Limb (tissue), 2 donors: ENCODE measurements around the gene NSMF.

Experiments used
- DNase-seq, 2 donors: peaks; one replicate each; pipeline ENCODE4 v3.0.0-alpha.2; 2016; ENCODE audit errors: extremely low spot score in 2 of 2

NSMF gene

DNA sequence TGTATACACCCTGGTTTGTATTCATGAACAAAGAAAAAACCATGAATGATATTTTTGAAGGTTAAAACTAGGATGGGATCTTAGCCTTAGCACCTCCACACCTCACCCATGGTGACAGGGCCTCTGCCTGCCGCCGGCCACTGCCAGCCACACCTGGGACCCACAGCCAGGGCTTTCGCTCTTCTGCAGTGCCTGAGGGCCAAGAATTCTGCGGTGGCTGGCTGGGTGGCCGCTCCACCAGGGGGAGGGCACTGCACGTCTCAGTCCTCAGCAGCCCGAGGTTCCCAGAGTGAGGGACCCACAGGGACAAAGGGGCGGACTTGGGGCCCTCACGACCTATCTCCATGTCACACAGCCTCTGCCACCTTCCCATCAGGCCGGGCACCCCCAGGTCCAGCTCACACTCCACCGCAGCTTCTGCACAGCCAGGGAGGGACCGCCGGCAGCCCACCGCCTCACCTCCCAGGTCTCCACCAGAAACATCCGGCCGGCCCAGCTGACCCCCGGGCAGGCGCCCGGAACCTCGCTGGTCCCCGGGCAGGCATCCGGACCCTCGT, 43.0 kb downstream of the NSMF start:
- DNase-seq, result peak in 1 of 2 donors; percentile 24

DNA sequence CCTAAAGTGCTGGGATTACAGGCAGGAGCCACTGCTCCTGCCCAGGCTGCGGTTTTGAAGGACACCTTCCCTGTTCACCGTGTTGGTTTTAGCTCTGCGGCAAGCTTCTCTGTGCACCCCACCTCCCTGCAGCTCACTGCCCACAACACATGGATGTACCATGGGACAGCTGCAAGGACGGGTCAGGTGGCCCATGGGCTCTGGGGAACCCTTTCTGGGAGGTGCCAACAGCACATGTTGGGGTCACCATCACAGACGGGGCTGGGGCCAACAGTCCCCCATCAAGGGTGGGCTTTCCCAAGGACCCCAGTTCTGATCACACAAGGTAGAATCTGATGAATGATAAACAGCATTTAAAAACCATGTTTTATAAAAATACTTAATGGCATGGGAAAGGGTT, 43.7 kb downstream of the NSMF start:
- DNase-seq, result peak in 1 of 2 donors; percentile 23

DNA sequence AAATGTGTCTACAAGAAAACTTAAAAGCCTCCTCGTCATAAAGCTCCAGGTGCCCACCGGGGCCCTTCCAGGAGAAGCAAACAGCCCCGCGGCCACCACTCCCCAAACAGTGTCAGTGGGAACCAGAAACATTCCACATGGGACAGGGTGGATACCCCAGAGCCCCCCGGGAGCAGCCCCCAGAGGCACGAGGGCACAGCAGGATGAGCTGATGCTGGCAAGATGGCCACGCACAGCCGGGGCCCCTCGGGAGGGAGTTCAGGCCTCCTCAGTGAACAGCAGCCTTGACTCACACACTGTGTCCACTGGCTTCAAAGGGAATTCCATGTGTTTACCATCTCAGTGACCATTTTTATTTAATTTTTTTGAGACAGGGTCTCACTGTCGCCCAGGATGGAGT, 46.7 kb downstream of the NSMF start:
- DNase-seq, result peak in 1 of 2 donors; percentile 26

DNA sequence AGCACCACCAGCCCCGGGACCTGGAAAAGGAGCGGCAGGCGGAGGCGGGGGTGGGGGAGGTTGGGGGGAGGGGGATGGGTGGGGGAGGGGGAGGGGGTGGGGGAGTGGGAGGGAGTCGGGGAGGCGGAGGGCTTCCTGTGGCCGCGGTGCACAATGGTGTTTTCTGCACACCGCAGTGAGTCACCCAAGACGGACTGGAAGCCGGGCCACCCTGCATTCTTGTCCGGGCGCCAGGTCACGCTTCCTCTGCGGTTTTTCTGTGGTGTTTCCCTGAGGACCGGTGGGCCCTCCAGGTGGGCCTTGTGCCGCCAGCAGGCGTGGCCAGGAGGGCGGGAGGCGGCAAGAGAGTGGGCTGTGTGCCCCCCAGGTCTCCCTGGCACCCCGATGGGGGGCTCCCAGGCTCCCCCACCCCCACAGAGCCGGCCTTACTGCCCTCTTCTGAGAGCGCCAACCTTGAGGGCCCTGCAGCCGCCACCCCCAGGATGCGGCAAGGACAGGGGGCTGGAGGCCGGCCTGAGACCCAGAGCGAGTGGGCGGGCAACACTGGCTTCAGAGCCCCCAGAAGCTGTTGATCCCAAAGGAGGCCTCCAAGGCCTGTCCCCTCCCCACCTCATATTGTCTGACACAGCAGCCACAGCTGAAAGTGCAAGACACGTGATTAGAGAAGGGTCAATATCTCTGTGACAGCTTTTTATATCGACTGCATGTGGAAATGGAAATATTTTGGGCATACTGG, 47.3 kb downstream of the NSMF start:
- DNase-seq, result peak in 1 of 2 donors; percentile 47

DNA sequence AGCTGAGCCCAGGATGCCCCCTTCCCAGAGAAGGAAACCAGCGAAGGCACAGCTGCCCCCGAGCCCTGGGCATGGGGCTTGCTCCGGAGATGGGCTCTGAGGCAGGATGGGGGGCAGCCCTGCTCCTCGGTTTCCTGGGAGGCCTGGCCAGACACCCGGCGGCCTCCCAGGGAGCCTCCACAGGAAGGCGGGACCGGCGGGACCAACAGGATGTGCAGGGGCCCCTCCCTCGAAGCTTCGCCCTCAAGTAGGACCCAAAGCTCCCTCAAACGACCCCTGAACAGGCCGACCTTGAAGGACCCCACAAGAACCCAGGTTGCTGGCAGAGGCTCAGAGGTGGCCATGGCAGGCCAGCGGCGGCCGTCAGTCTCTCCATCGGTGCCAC, 47.9 kb downstream of the NSMF start:
- peak in 1 of 2 donors; percentile 26 for DNase-seq

DNA sequence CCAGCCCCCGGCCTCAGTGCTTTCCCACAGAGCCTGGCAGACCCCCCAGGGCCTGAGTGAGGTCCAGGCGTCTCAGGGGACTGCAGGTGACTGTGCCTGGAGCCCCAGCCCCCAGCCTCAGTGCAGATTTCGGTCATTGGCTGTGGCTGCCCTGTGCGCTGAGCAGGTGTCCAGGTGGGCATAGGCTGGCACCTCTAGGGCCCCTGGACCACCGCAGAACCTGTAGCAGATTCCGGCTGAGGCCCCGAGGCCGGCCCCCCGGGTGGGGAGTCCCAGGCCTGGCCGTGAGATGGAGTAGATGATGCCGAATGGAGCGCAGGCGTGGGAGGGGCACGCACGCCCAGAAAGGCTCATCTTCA, 48.3 kb downstream of the NSMF start:
- DNase-seq, result peak in 1 of 2 donors; percentile 23

DNA sequence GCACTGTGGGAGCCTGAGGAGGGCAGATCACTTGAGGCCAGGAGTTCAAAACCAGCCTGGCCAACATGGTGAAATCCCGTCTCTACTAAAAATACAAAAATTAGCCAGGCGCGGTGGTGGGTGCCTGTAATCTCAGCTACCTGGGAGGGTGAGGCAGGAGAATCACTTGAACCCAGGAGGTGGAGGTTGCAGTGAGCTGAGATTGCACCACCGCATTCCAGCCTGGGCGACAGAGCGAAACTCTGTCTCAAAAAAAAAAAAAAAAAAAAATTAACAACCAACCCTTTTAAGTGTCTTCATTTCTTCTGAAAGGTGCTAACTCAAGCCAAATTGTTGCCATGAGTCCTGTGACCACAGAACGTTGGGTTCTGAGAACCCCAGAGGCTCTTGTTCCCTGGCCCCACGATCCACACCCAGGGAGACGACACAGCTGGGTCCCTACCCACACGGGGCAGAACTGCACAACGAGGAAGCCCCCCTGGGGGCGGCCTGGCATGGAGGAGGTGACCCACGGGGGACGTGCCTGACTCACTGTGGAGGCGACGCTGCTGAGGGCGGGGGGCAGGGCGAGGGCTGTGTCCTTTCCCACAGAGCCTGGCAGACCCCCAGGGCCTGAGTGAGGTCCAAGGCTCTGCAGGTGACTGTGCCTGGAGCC, 48.8 kb downstream of the NSMF start:
- peak in 1 of 2 donors; percentile 26 for DNase-seq

DNA sequence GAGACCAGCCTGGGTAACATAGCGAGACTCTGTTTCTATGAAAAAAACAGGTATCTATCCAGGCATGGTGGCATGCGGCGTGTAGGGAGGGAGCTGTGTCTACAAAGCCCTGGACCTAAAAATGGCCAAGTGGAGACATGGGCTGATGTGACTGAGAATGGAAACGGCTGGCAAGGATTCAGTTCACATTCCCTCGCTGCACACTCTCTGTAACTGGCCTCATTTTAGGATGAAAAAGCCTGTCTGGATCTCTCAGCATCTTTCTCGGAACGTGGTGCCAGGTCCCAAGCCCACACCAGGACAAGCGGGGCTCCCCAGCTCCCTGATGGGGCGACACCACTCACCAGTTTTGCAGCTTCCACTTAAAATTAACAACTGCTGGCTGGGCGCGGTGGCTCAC, 49.6 kb downstream of the NSMF start:
- DNase-seq, result peak in 1 of 2 donors; percentile 19

DNA sequence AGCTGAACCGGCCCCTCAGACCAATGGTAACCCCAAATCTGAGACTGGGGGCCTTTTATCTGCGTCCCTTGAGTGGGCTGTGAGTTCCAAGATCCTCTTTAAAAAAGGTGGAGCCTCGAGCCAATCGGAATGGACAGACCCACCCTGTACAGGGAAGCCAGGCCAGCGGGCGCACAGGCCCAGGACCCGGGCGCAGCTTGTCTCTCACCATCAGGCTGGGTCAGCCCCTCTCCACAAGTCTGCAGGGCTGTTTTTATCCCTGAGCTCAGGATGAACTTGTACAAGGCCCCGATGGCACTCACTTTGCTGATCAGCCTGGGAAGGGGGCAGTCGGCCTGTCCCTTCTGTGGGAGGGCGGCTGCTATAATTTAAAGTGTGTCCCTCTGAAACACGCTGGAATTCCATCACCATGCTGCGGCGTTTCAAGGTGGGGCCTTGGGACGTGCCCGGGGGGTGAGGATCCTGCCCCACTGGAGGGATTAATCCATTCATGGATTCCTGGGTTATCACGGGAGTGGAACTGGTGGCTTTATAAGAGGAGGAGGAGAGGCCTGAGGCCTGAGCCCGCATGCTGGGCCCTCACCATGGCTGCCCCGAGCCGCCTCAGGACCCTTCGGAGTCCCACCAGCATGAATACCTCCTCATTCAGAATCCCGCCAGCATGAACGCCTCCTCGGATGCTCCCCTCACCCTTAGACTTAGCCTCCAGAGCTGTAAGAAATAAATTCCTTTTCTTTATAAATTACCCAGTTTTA, 50.3 kb downstream of the NSMF start:
- DNase-seq, result peak in 1 of 2 donors; percentile 20

DNA sequence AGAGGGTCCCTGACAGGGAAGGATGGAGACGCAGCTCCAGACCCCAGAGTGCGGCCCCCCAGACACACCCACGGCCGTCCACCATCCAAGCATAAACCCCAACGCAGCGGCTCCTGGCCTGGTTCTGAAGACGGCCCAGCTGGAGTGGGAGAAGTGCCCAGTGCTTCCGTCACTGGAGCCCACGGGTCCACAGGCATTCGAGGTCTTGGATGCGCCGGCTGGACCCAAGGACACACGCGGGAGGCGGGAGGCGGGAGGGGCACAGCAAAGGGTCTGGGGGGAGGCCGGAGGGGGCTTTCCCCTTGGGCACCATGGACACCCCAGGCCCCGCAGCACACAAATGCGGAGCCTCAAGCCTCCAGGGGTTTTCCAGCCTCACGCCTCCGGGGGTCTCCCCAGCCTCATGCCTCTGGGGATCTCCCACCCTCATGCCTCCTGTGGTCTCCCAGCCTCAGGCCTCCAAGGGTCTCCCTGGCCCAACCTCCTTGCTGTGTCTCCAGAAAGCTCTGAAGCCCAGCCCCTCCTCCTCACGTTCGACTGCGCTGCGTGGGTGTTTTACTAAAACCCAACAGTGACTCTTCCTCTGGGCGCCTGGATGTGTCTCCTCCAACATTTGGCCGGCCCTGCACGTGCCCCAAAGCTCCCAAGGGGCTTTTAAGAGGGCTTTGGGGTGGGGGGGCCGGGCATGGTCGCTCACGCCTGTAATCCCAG, 51.4 kb downstream of the NSMF start:
- DNase-seq, result peak in 1 of 2 donors; percentile 39

DNA sequence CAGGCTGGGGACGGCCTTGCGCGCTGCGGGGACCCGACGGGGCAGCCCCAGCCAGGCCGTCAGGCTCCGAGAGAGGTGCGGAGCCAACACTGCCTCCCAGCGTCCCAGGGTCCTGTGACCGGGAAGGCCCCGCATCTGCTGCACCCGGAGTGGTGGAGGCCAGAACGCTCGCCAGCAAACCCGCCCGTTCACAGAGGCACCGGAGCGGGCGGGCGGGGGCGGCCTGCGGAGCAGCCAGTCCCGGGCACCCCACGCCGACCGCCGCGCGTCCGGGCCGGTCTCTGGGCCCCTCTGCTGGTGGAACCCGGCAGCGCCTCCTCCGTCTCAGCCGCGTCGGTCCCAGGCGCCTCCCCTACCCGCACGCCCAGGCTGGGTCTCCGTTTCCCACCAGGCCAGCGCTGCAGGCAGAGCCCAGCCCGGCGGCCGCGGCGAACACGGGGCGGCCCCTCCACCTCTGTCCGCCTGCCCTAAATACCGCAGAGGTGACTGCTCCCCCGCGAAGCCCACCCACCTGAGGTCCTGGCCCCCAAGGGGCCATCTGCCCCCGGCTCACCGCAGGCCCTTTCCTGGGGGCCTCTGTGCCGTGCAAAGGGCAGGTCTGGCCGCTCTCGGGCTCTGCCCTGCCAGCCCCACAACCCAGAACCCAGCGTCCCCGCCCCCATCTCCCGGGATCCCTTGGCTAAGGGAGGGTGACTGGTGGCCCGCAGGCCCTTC, 52.1 kb downstream of the NSMF start:
- peak; percentile 59 to 87 for DNase-seq

DNA sequence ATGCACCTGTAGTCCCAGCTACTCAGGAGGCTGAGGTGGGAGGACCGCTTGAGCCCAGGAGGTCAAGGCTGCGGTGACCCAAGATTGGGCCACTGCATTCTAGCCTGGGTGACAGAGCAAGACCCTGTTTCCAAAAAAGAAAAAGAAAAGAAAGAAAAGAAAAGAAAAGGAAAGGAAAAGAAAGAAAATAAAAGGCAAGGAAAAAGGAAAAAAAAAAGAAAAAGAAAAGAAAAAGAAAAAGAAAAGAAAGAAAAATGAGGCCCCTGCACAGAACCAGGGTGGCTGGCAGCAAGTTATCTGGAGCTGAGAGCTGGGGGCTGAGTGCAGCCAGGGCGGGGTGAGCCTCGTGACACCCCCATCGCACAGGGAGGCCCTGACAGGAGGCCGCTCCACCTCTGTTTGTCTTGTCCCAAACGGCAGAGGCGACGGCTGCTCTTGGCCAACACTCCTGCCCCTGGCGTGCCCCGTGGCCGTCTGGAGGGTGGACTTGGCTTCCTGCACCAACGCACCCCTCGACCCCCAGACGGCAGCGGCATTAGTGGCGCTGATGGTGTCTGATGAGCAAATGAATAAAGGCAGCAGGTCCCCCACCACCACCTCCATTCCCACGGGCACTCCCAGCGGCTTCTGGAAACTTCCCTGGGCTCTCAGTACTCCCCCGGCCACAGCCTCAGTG, 52.9 kb downstream of the NSMF start:
- DNase-seq, result no peak

DNA sequence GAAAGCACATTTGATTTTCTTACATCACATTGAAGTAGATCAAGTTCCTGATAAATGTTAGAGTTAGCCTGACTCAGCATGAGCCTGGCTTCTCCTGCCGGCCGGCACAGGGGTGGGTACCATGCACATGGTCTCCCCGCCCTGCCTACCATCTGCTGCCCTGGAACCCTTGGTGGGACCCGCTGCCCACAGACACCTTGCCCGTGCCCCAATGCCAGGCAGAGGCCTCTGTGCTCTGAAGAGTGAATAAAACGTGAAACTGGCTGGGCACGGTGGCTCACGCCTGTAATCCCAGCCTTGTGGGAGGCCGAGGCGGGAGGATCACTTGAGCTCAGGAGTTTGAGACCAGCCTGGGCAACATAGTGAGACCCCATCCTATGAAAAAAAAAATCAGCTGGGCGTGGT, 53.5 kb downstream of the NSMF start:
- peak in 1 of 2 donors; percentile 12 for DNase-seq

DNA sequence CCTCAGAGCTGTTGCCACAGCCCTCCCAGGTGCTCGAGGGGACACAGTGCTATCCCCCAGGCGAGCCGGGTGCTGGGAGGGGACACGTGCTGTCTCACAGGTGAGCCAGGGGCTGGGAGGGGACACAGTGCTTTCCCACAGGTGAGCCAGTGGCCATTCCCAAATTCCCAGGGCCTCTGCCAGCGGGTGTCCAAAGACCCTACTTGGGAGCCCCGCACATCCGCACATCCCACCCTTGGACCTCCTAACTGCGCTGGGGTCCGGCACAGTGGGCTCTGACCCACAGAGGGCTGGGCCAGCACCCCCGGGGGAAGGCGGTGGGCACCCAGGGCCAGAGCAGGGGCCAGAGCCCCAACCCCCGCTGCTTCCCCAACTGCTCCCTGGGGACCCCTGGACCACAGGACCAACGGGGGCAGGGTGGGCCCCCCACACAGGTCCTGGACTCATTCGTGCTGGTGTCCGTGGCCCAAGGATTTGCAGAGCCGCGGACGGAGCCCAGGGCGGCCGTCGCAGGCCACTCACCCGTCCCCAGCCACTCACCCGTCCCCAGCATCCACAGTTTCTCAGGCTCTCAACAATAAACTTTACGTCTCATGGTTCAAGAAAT, 54.1 kb downstream of the NSMF start:
- DNase-seq, result peak in 1 of 2 donors; percentile 29

DNA sequence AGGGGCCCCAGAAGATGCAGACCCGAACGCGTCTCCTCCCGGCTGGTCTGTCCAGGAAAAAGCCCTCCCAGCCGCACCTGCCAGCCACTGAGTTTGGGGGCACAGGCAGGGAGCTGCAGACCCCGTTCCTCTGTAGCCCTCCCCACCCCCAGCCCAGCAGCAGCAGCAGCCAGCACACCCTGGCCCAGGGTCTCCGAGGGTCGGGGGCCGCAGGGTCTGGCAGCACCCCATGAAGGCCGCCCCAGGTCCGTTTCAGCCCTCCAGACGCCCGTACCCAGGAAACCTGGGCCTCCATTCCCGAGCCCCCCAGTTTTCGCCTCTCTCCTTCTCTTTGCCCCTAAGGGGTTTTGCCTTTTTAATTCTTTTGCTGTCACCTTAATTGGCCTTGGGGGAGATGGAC, 55.9 kb downstream of the NSMF start:
- no peak for DNase-seq

DNA sequence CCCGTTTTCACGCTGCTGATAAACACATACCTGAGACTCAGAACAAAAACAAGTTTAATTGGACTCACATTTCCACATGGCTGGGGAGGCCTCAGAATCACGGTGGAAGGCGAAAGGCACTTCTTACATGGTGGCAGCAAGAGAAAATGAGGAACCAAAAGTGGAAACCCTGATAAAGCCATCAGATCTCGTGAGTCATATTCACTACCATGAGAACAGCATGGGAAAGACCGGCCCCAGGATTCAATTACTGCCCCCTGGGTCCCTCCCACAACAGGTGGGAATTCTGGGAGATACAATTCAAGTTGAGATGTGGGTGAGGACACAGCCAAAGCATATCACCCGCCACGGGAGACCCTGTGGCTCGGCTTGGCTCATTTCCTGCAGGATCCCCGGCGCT, 56.4 kb downstream of the NSMF start:
- no peak for DNase-seq

DNA sequence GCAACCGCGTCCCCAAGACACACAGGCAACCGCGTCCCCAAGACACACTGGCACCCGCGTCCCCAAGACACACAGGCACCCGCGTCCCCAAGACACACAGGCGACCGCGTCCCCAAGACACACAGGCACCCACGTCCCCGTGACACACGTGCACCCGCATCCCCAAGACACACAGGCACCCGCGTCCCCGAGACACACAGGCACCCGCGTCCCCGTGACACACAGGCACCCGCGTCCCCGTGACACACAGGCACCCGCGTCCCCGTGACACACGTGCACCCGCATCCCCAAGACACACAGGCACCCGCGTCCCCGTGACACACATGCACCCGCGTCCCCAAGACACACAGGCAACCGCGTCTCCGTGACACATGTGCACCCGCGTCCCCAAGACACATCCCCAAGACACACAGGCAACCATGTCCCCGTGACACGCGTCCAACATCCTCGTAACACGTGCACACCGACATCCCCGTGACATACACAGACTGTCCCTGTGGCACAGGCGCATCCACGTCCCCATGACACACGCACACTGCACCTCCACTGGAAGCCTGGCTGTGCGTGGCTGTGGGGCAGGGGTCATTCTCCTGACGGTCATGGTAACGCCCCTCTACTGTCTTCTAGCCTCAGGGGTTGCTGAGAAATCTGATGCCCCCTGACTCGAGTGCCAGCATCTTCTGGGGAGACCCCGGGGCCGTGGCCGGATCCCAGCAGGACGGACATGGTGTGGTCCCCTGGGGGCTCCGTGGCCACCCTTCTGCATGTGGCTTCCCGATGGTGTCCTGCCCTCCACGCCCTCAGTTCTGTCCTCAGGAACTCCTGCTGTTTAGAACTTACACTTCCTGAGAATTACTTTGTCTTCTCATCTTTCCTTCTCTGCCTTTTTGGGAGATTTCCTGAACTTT, 60.3 kb downstream of the NSMF start:
- DNase-seq, result no peak

DNA sequence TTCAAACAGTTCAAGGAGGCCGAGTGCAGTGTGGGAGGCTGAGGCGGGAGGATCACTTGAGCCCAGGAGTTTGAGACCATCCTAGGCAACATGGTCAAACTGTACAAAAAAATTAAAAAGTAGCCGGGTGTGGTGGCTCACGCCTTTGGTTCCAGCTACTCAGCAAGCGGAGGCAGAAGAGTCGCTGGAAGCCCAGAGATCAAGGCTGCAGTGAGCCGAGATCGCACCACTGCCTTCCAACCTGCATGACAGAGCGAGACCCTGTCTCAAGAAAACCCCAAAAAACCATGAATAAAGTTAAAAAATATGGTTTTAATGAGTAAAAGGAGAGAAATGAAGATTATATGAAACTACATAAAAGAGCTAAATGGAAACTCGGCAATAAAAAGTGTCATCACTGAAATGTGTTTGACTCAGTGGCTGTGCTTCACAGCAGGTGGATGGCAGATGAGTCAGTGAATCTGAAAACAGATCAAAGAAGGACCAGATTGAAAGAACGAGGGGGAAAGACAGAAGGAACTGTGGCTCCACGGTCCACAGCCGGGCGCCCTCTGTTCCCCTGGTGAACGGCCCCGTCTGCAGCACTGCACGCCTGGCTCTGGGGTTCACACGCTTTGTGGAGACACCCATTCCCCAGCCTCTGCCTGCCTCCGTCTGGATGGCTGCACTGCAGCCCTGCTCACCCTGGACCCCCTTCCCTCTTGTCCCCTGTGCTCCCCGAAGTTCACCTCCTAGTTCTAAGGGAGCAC, 61.3 kb downstream of the NSMF start:
- no peak for DNase-seq
